Duodenal mucosa (tissue), 2 donors: ENCODE data around the gene EEF1A1.
"Not testable (repeated sequence)": the region's sequence is repeated elsewhere in the genome, so short reads cannot be mapped to it uniquely, and the experiment has no call there.

Experiments used
- H3K27ac ChIP-seq: one replicate; pipeline ENCODE4 v1.7.0; 2013; ENCODE audit warnings: low read depth, low read length
- H3K27me3 ChIP-seq, 2 donors: one replicate each; pipeline ENCODE4 v1.7.0; 2013; ENCODE audit warnings: low read length in 2 of 2, control low read depth in 1 of 2; ENCODE audit not compliant: insufficient read depth in 2 of 2, control insufficient read depth in 1 of 2
- H3K36me3 ChIP-seq, 2 donors: one replicate each; pipeline ENCODE4 v1.7.0; 2013; ENCODE audit warnings: low read length in 2 of 2, control low read depth in 1 of 2; ENCODE audit not compliant: insufficient read depth in 2 of 2, control insufficient read depth in 1 of 2
- H3K4me1 ChIP-seq, 2 donors: one replicate each; pipeline ENCODE4 v1.7.0; 2013; ENCODE audit warnings: low read length in 2 of 2, control low read depth in 1 of 2; ENCODE audit not compliant: insufficient read depth in 2 of 2, control insufficient read depth in 1 of 2
- H3K4me3 ChIP-seq, 2 donors: one replicate each; pipeline ENCODE4 v1.7.0; 2013; ENCODE audit warnings: low read length in 2 of 2, low read depth in 1 of 2
- H3K9ac ChIP-seq, 2 donors: one replicate each; pipeline ENCODE4 v1.7.0; 2013; ENCODE audit warnings: low read length in 2 of 2, low read depth in 1 of 2
- H3K9me3 ChIP-seq, 2 donors: one replicate each; pipeline ENCODE4 v1.7.0; 2013; ENCODE audit warnings: low read length in 2 of 2, control low read depth in 1 of 2; ENCODE audit not compliant: control insufficient read depth in 1 of 2

EEF1A1 gene

DNA sequence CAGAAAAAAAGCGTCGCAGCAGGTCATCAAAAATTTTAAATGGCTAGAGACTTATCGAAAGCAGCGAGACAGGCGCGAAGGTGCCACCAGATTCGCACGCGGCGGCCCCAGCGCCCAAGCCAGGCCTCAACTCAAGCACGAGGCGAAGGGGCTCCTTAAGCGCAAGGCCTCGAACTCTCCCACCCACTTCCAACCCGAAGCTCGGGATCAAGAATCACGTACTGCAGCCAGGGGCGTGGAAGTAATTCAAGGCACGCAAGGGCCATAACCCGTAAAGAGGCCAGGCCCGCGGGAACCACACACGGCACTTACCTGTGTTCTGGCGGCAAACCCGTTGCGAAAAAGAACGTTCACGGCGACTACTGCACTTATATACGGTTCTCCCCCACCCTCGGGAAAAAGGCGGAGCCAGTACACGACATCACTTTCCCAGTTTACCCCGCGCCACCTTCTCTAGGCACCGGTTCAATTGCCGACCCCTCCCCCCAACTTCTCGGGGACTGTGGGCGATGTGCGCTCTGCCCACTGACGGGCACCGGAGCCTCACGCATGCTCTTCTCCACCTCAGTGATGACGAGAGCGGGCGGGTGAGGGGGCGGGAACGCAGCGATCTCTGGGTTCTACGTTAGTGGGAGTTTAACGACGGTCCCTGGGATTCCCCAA, at the start of gene EEF1A1:
Gene EEF1A1 (minus strand): TSS at position 345 of the 663 bp plus-strand sequence. CDS start 1,006 bp downstream, outside the sequence.
- peaks cover 31 to 49% of the 10 kb centered on the region in 2 donors for H3K4me1 ChIP-seq
- H3K27me3 ChIP-seq, result no peaks in the 10 kb centered on the region
- peak within 1 kb of the TSS; percentile 100 for H3K9ac ChIP-seq
- peak within 1 kb of the TSS; percentile 95 to 99 for H3K4me3 ChIP-seq
- peaks cover 35 to 36% of the 10 kb centered on the region in 2 donors for H3K36me3 ChIP-seq
- peak within 1 kb of the TSS; percentile 100 for H3K27ac ChIP-seq
- no peaks in the 10 kb centered on the region for H3K9me3 ChIP-seq

- Histone ChIP-seq H3K9me3 (no peaks in the 10 kb centered on the region), H3K36me3 (no peaks in the 10 kb centered on the region), H3K9ac (no peak overlapping the region), H3K27me3 (no peaks in the 10 kb centered on the region), H3K4me3 (no peak overlapping the region), H3K4me1 (peaks cover 3 to 6% of the 10 kb centered on the region in 2 donors), H3K27ac (no peak overlapping the region)
Measured at GRCh38 chr6:73569121-73569520, 48.3 kb upstream of the EEF1A1 start.

GRCh38 chr6:73566954-73567591, 46.2 kb upstream of the EEF1A1 start:
- Histone ChIP-seq H3K9me3 (no peaks in the 10 kb centered on the region), H3K27ac (peak overlapping the region; percentile 3), H3K4me1 (peaks cover 3 to 6% of the 10 kb centered on the region in 2 donors), H3K27me3 (no peaks in the 10 kb centered on the region), H3K4me3 (no peak overlapping the region), H3K36me3 (no peaks in the 10 kb centered on the region), H3K9ac (no peak overlapping the region)

GRCh38 chr6:73566486-73566871, 45.6 kb upstream of the EEF1A1 start:
- not testable (repeated sequence) for H3K27ac ChIP-seq, H3K4me1 ChIP-seq, H3K36me3 ChIP-seq, H3K9me3 ChIP-seq, H3K9ac ChIP-seq, H3K4me3 ChIP-seq, H3K27me3 ChIP-seq

GRCh38 chr6:73565767-73566485, 45.1 kb upstream of the EEF1A1 start:
- no peak overlapping the region for H3K27ac ChIP-seq

DNA sequence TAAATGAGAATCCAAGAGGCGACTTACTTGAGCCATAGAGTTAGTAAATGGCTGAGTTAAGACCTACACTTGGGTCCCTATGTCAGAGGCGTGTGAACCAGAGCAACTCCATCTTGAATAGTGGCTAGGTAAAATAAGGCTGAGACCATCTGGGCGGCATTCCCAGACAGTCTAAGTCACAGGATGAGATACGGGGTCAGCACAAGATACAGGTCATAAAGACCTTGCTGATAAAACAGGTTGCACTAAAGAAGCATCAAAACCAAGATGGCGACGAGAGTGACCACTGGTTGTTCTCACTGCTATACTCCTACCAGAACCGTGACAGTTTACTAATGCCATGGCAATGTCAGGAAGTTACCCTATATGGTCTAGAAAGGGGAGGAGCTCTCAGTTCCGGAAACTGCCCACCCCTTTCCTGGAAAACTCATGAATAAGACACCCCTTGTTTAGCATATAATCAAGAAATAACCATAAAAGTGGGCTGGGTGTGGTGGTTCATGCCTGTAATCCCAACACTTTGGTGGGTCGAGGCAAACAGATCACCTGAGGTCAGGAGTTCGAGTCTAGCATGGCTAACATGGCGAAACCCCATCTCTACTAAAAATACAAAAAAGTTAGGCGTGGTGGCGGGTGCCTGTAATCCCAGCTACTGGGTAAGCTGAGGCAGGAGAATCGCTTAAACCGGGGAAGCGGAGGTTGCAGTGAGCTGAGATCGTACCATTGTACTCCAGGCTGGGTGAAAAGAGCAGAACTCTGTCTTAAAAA, 43.9 kb upstream of the EEF1A1 start:
- H3K4me3 ChIP-seq, result no peak overlapping the region
- H3K27me3 ChIP-seq, result no peaks in the 10 kb centered on the region
- H3K36me3 ChIP-seq, result no peaks in the 10 kb centered on the region
- peaks cover 7 to 10% of the 10 kb centered on the region in 2 donors for H3K4me1 ChIP-seq
- no peak overlapping the region for H3K9ac ChIP-seq
- H3K27ac ChIP-seq, result no peak overlapping the region
- H3K9me3 ChIP-seq, result no peaks in the 10 kb centered on the region

More at GRCh38 chr6:73565767-73566485, 45.1 kb upstream of the EEF1A1 start:
- Histone ChIP-seq H3K27me3 (no peaks in the 10 kb centered on the region), H3K4me3 (no peak overlapping the region), H3K9ac (no peak overlapping the region), H3K4me1 (peaks cover 3 to 6% of the 10 kb centered on the region in 2 donors), H3K9me3 (no peaks in the 10 kb centered on the region), H3K36me3 (no peaks in the 10 kb centered on the region)

GRCh38 chr6:73562558-73562957, 41.7 kb upstream of the EEF1A1 start:
- Histone ChIP-seq H3K27ac (no peak overlapping the region), H3K9me3 (no peaks in the 10 kb centered on the region), H3K4me1 (peaks cover 7 to 10% of the 10 kb centered on the region in 2 donors), H3K27me3 (no peaks in the 10 kb centered on the region), H3K36me3 (no peaks in the 10 kb centered on the region), H3K9ac (no peak overlapping the region), H3K4me3 (no peak overlapping the region)

- no peaks in the 10 kb centered on the region for H3K27me3 ChIP-seq
- peaks cover 3 to 4% of the 10 kb centered on the region in 2 donors for H3K4me1 ChIP-seq
- H3K27ac ChIP-seq, result no peak overlapping the region
- H3K36me3 ChIP-seq, result no peaks in the 10 kb centered on the region
- no peak overlapping the region for H3K4me3 ChIP-seq
- no peak overlapping the region for H3K9ac ChIP-seq
- no peaks in the 10 kb centered on the region for H3K9me3 ChIP-seq
Measured at GRCh38 chr6:73560853-73561407, 40.1 kb upstream of the EEF1A1 start.

- Histone ChIP-seq H3K4me3 (no peak overlapping the region), H3K9ac (no peak overlapping the region), H3K27me3 (no peaks in the 10 kb centered on the region), H3K9me3 (no peaks in the 10 kb centered on the region), H3K4me1 (peaks cover 3 to 4% of the 10 kb centered on the region in 2 donors), H3K36me3 (no peaks in the 10 kb centered on the region), H3K27ac (no peak overlapping the region)
Measured at GRCh38 chr6:73560182-73560732, 39.4 kb upstream of the EEF1A1 start.
